Neuron (in vitro differentiated cells): ENCODE data around the gene CYP26A1.

ENCODE experiments used
- H2AFZ ChIP-seq: one replicate; pipeline ENCODE4 v1.6.1; 2013; ENCODE audit warnings: low read depth, mild to moderate bottlenecking, inconsistent platforms, low read length, moderate library complexity
- H3K27me3 ChIP-seq: one replicate; pipeline ENCODE4 v1.6.1; 2013; ENCODE audit warnings: low read length; ENCODE audit not compliant: insufficient read depth
- H3K36me3 ChIP-seq: one replicate; pipeline ENCODE4 v1.6.1; 2013; ENCODE audit warnings: low read length; ENCODE audit not compliant: insufficient read depth
- H3K4me1 ChIP-seq: one replicate; pipeline ENCODE4 v1.6.1; 2013; ENCODE audit warnings: low read length; ENCODE audit not compliant: insufficient read depth
- H3K4me3 ChIP-seq: 2 replicates; pipeline ENCODE4 v1.5.1; 2013; ENCODE audit warnings: mild to moderate bottlenecking, low read length, moderate library complexity
- H3K9me3 ChIP-seq: one replicate; pipeline ENCODE4 v1.6.1; 2013; ENCODE audit warnings: low read length

Gene CYP26A1

GRCh38 chr10:93069245-93069561 lies 4.5 kb upstream of the CYP26A1 start:
- peaks cover 2% of the 10 kb centered on the region for H3K9me3 ChIP-seq
- H3K27me3 ChIP-seq: peaks cover 10% of the 10 kb centered on the region
- no peak overlapping the region for H3K4me3 ChIP-seq
- peaks cover 4% of the 10 kb centered on the region for H3K36me3 ChIP-seq
- H3K4me1 ChIP-seq: peaks cover 24% of the 10 kb centered on the region
- H2AFZ ChIP-seq: no peak overlapping the region

- H3K4me1 ChIP-seq: peaks cover 35% of the 10 kb centered on the region
- no peak overlapping the region for H2AFZ ChIP-seq
- no peaks in the 10 kb centered on the region for H3K36me3 ChIP-seq
- no peak overlapping the region for H3K4me3 ChIP-seq
- peaks cover 12% of the 10 kb centered on the region for H3K27me3 ChIP-seq
- peaks cover 2% of the 10 kb centered on the region for H3K9me3 ChIP-seq
Observed at GRCh38 chr10:93070378-93071176, 3.1 kb upstream of the CYP26A1 start.

GRCh38 chr10:93071177-93071472 lies 2.6 kb upstream of the CYP26A1 start:
- Histone ChIP-seq H3K4me1 (peaks cover 39% of the 10 kb centered on the region), H3K36me3 (no peaks in the 10 kb centered on the region), H3K27me3 (peaks cover 12% of the 10 kb centered on the region), H3K4me3 (peak overlapping the region; percentile 13), H2AFZ (no peak overlapping the region), H3K9me3 (peaks cover 2% of the 10 kb centered on the region)

- peak overlapping the region; percentile 80 for H3K4me3 ChIP-seq
- peaks cover 12% of the 10 kb centered on the region for H3K27me3 ChIP-seq
- H3K9me3 ChIP-seq: peaks cover 2% of the 10 kb centered on the region
- peak overlapping the region; percentile 7 for H2AFZ ChIP-seq
- no peaks in the 10 kb centered on the region for H3K36me3 ChIP-seq
- H3K4me1 ChIP-seq: peaks cover 44% of the 10 kb centered on the region
Observed at GRCh38 chr10:93071674-93072224, 1.9 kb upstream of the CYP26A1 start.

GRCh38 chr10:93072225-93072712 lies 1.4 kb upstream of the CYP26A1 start:
- H3K27me3 ChIP-seq: peaks cover 12% of the 10 kb centered on the region

GRCh38 chr10:93072713-93073538 lies 767 bp upstream of the CYP26A1 start:
- peaks cover 12% of the 10 kb centered on the region for H3K27me3 ChIP-seq

More at GRCh38 chr10:93072225-93072712, 1.4 kb upstream of the CYP26A1 start:
- Histone ChIP-seq H3K4me1 (peaks cover 48% of the 10 kb centered on the region), H3K36me3 (peaks cover 3% of the 10 kb centered on the region), H2AFZ (peak overlapping the region; percentile 7), H3K4me3 (peak overlapping the region; percentile 80), H3K9me3 (peaks cover 2% of the 10 kb centered on the region)

GRCh38 chr10:93074147-93074596 lies 479 bp downstream of the CYP26A1 start:
- Histone ChIP-seq H2AFZ (peak overlapping the region; percentile 85), H3K27me3 (peaks cover 12% of the 10 kb centered on the region), H3K4me1 (peaks cover 57% of the 10 kb centered on the region), H3K9me3 (no peaks in the 10 kb centered on the region), H3K36me3 (peaks cover 3% of the 10 kb centered on the region), H3K4me3 (peak overlapping the region; percentile 80)

More at GRCh38 chr10:93072713-93073538, 767 bp upstream of the CYP26A1 start:
- peaks cover 3% of the 10 kb centered on the region for H3K36me3 ChIP-seq
- peak overlapping the region; percentile 60 for H2AFZ ChIP-seq
- H3K9me3 ChIP-seq: no peaks in the 10 kb centered on the region
- peak overlapping the region; percentile 80 for H3K4me3 ChIP-seq
- peaks cover 52% of the 10 kb centered on the region for H3K4me1 ChIP-seq

GRCh38 chr10:93074597-93075368 lies 1.1 kb downstream of the CYP26A1 start:
- no peaks in the 10 kb centered on the region for H3K9me3 ChIP-seq
- H3K4me3 ChIP-seq: peak overlapping the region; percentile 80
- peak overlapping the region; percentile 85 for H2AFZ ChIP-seq
- peaks cover 57% of the 10 kb centered on the region for H3K4me1 ChIP-seq
- peaks cover 3% of the 10 kb centered on the region for H3K36me3 ChIP-seq
- H3K27me3 ChIP-seq: peaks cover 12% of the 10 kb centered on the region

GRCh38 chr10:93075369-93076221 lies 1.9 kb downstream of the CYP26A1 start:
- Histone ChIP-seq H3K4me1 (peaks cover 54% of the 10 kb centered on the region), H3K4me3 (peak overlapping the region; percentile 80), H3K9me3 (no peaks in the 10 kb centered on the region), H3K36me3 (peaks cover 3% of the 10 kb centered on the region), H3K27me3 (peaks cover 12% of the 10 kb centered on the region), H2AFZ (peak overlapping the region; percentile 85)

GRCh38 chr10:93076871-93077270 lies 3.2 kb downstream of the CYP26A1 start:
- peak overlapping the region; percentile 80 for H3K4me3 ChIP-seq
- peaks cover 3% of the 10 kb centered on the region for H3K36me3 ChIP-seq
- no peaks in the 10 kb centered on the region for H3K9me3 ChIP-seq
- H2AFZ ChIP-seq: no peak overlapping the region
- H3K4me1 ChIP-seq: peaks cover 46% of the 10 kb centered on the region
- H3K27me3 ChIP-seq: peaks cover 12% of the 10 kb centered on the region

- peak overlapping the region; percentile 17 for H3K4me3 ChIP-seq
- peaks cover 5% of the 10 kb centered on the region for H3K27me3 ChIP-seq
- H3K4me1 ChIP-seq: peaks cover 37% of the 10 kb centered on the region
- H2AFZ ChIP-seq: no peak overlapping the region
- H3K9me3 ChIP-seq: no peaks in the 10 kb centered on the region
- H3K36me3 ChIP-seq: peaks cover 3% of the 10 kb centered on the region
Observed at GRCh38 chr10:93077860-93078337, 4.2 kb downstream of the CYP26A1 start.
